ENCODE data around the gene AMN1. TPM values are rescaled to one million over a fixed set of nuclear protein-coding genes. Genes with fewer than 3 reads are reported as not detected.

The AMN1 gene
- total and polyA plus RNA-seq, 2 of the 4 experiments (the other 2 are of a cell fraction): 3.4 to 5.2 TPM

DNA sequence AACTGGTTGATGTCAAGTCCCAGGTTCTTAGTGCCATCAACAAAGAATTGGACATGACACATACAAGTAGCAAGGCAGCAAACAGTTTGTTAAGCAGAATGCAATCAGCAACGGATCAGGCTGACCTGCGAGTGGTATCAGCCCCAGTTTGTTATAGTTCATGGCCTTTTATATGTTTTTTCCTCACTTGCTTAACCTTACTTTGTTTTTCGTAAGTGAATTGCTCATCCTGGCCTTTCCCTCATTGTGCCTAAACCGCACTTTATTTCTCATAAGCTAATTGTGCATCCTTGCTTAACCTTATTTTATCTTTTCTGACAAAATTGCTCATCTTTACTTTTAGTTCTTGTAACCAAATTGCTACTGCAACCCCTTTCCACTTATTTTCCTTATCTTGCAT, 65.2 kb downstream of the AMN1 start:
- Histone ChIP-seq H2AFZ (replicated peaks; ENCODE audit: low read length, poor library complexity) (no peak overlapping the region), H3K56ac (ENCODE audit: extremely low read depth, insufficient read depth, low read length) (no peak overlapping the region), H3K9me3 (ENCODE audit: control insufficient read depth, insufficient read depth, low read length) (peaks cover 2% of the 10 kb centered on the region; the same call in 1 of the 2 replicates), H3K18ac (ENCODE audit: low read depth, low read length) (no peak overlapping the region), H2BK20ac (ENCODE audit: low read depth, low read length) (no peak overlapping the region), H2BK5ac (ENCODE audit: low read depth, low read length, poor library complexity, severe bottlenecking) (no peak overlapping the region), H2BK15ac (ENCODE audit: low read depth, low read length) (no peak overlapping the region), H3K79me1 (ENCODE audit: low read depth in 1 of 2, low read length in 2 of 2) (peaks cover 0 to 5% of the 10 kb centered on the region in 2 experiments; a peak in 2 of 4 replicates), H3K36me3 (ENCODE audit: control insufficient read depth, insufficient read depth, low read length) (no peaks in the 10 kb centered on the region), H3K14ac (replicated peaks; ENCODE audit: low read depth, low read length) (no peak overlapping the region), H3K4me1 (ENCODE audit: control insufficient read depth, insufficient read depth, low read length) (no peaks in the 10 kb centered on the region), H3K4ac (ENCODE audit: low read depth, low read length) (no peak overlapping the region), H4K20me1 (ENCODE audit: insufficient read depth, low read length) (no peaks in the 10 kb centered on the region), H3K9me1 (ENCODE audit: insufficient read depth, low read length) (no peaks in the 10 kb centered on the region; the same call in 1 of the 2 replicates), H3K23ac (ENCODE audit: low read depth, low read length) (no peak overlapping the region), H2AK5ac (ENCODE audit: low read depth, low read length) (no peak overlapping the region), H3K27me3 (ENCODE audit: control insufficient read depth, insufficient read depth, low read length) (no peaks in the 10 kb centered on the region), H4K91ac (ENCODE audit: insufficient read depth, low read depth, low read length) (no peak overlapping the region), H3K9ac (ENCODE audit: low read depth, low read length) (no peak overlapping the region), H3K4me3 (ENCODE audit: insufficient read depth, low read depth, low read length) (no peak overlapping the region), H2AK9ac (replicated peaks; ENCODE audit: low read depth, low read length, poor library complexity) (no peak overlapping the region), H4K8ac (ENCODE audit: low read depth in 2 of 2, low read length in 2 of 2) (no peak overlapping the region), H3K27ac (ENCODE audit: insufficient read depth, low read length) (no peak overlapping the region), H4K5ac (ENCODE audit: low read depth, low read length) (no peak overlapping the region), H2BK120ac (ENCODE audit: low read depth, low read length) (no peak overlapping the region), H3K4me2 (ENCODE audit: low read depth, low read length) (no peak overlapping the region)
- 96% methylated on average over 4 of the region's 4 CpGs; no CpG with 5 or more reads in 1 of the 2 experiments for WGBS, 2 experiments (ENCODE audit: extremely low coverage in 2 of 2, insufficient read length in 1 of 2)
- dilution Hi-C loops (cut with HindIII; ENCODE audit: low sequenced_read_pairs, unreplicated experiment) (no loop called here), in situ Hi-C loops (cut with MboI; ENCODE audit: low sequenced_read_pairs) (loop anchor here (25.0 kb wide), 2 partner anchors 399 to 1024 kb away; partner anchors contain the start of gene DNM1L), intact Hi-C loops (cut with micrococcal nuclease) (no loop called here)
- ATAC-seq (ENCODE audit: low read depth): no peak
- no peak for TF ChIP-seq RCOR1 (IDR thresholded peaks at IDR 0.05; ENCODE audit: insufficient replicate concordance, low read length)
- no peak for TF ChIP-seq MAFK (IDR thresholded peaks at IDR 0.05; ENCODE audit: low read depth, low read length)
- no peak for TF ChIP-seq SMC3 (IDR thresholded peaks at IDR 0.05; ENCODE audit: low read depth, low read length)
- TF ChIP-seq MAZ (IDR thresholded peaks at IDR 0.05; ENCODE audit: borderline replicate concordance, low read depth, low read length): no peak
- TF ChIP-seq RAD21 (IDR thresholded peaks at IDR 0.05; ENCODE audit: low read length): no peak
- POLR2A ChIA-PET (ENCODE audit: unreplicated experiment): no interaction called here
- no TSS peak for BruUV-seq (replicated peaks)
- CTCF ChIA-PET: no interaction called here
- no peak for DNase-seq
